ENCODE measurements around the gene TBC1D4. TPM values are rescaled to one million over a fixed set of nuclear protein-coding genes. Genes with fewer than 3 reads are reported as not detected.

Gene TBC1D4
- total RNA-seq, 2 experiments from 2014 or later = 37.4 to 42.0 TPM

GRCh38 chr13:75236774-75237173 is 245.2 kb downstream of the TBC1D4 start:
- no peaks in the 10 kb centered on the region for H3K27me3 ChIP-seq (ENCODE audit: control insufficient read depth in 1 of 2, insufficient read depth in 2 of 2, low read length in 2 of 2)
- no peak overlapping the region for H3K27ac ChIP-seq (ENCODE audit: low read depth in 1 of 2, low read length in 2 of 2)
- no peak for DNase-seq
- H3K27me3 Mint-ChIP-seq = no peaks in the 10 kb centered on the region
- intact Hi-C loops (cut with DNase I, micrococcal nuclease) = no loop called here
- H3K4me1 Mint-ChIP-seq (ENCODE audit: low read depth) = no peaks in the 10 kb centered on the region
- no peak for ATAC-seq (ENCODE audit: poor library complexity)
- no peak overlapping the region for H3K4me3 ChIP-seq (ENCODE audit: low read length)
- peaks cover 0 to 13% of the 10 kb centered on the region in 2 experiments for H3K9me3 ChIP-seq (ENCODE audit: control insufficient read depth in 1 of 2, insufficient read depth in 1 of 2, low read length in 2 of 2)
- no peaks in the 10 kb centered on the region for H3K36me3 Mint-ChIP-seq (ENCODE audit: low read depth)
- no peak for TF ChIP-seq CTCF (IDR thresholded peaks at IDR 0.05)
- POLR2A ChIA-PET = no interaction called here
- no peaks in the 10 kb centered on the region for H3K36me3 ChIP-seq (ENCODE audit: insufficient read depth, low read length)
- H3K9me3 Mint-ChIP-seq = peaks cover 3% of the 10 kb centered on the region
- H3K4me3 Mint-ChIP-seq = no peak overlapping the region
- H3K4me1 ChIP-seq (ENCODE audit: insufficient read depth, low read length) = no peaks in the 10 kb centered on the region
- CTCF ChIA-PET = no interaction called here
- H3K27ac Mint-ChIP-seq = no peak overlapping the region

Other genes with a start within 250 kb of the TBC1D4 start
- 100 to 1,000 TPM; 211 to 217 TPM for gene COMMD6, start 55.7 kb upstream of the TBC1D4 start, total RNA-seq
- gene UCHL3, start 67.6 kb upstream of the TBC1D4 start, total RNA-seq = 10 to 100 TPM; 16.0 to 17.7 TPM
- gene LMO7, start 154.2 kb upstream of the TBC1D4 start, total RNA-seq = 10 to 100 TPM; 35.2 to 36.3 TPM

All from CD4-positive, alpha-beta T cell (primary cell).